HG03442 (cell line): ENCODE results near the gene DNAJC21.

ENCODE experiments used
- ATAC-seq: cut with Tn5 transposase; IDR thresholded peaks from one replicate; pipeline ENCODE4 v1.9.1; 2021; ENCODE audit warnings: mild to moderate bottlenecking, moderate library complexity; ENCODE audit not compliant: unreplicated experiment

Gene DNAJC21

DNA sequence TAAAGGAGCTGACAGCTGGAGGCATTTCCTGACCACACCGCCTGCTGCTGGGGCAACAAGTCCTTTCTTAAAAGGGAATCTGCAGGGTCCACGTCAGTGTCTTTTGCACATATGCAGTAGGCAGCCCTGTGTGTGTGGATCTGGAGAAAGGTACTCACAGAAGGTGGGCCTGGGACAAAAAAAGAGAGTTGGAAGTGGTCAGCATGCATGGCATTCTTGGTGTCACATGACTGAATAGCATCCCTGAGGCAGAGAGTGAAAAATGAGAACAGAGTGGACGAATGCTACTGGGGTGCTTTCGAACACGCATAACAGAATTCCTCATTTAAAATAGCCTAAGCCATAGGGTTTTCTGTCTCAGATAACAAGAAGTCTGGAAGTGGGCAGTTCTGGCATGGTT, 47.0 kb downstream of the DNAJC21 start:
- ATAC-seq: no peak

DNA sequence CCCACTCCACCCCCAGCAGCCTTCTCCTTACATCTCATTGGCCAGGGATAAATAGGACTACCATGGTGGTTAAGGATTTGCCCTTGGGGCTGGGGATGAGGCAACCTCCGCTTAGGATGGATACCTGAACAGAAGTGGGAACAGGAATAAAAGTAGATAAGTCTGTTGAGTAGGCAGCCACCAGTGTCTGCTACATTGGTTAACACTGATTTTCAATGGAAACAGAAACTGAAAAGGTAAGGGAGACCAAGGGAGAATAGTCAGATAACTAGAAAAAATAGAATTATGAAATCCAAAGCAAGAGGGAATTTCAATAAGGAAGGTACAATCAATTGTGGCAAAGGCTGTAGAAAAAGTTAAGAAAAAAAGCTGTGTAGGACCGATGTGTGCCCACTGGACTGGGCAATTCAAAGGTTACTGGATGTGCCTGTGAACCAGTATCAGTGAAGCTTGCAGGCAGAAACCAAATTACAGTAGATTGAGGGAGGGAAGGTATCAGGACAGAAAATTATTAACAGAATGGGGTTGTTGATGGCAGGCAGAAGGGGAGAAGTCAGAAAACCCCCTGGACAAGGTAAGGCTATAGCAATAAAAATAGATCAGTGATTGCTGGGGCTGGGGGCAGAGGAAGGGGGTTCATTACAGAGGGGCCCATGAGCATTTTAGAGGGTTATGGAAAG, 48.7 kb downstream of the DNAJC21 start:
- peak; percentile 77 for ATAC-seq

DNA sequence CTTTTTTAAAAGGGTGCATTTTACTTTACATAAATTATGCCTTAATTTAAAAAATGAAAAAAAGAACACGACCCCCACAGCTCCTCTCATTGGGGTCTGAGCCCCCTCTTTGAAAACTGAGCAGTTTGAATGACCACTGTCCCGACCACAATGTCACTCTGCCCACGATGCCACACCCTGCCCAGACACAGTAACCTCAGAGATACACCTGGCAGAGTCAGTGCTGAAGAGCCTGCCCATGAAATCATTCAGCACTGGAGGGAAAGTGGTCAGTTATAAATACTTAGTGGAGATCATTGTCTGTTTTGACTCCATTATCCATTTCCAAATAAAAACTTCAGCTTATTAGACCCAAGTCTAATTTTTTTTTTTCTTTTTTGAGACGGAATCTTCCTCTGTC, 49.3 kb downstream of the DNAJC21 start:
- no peak for ATAC-seq

DNA sequence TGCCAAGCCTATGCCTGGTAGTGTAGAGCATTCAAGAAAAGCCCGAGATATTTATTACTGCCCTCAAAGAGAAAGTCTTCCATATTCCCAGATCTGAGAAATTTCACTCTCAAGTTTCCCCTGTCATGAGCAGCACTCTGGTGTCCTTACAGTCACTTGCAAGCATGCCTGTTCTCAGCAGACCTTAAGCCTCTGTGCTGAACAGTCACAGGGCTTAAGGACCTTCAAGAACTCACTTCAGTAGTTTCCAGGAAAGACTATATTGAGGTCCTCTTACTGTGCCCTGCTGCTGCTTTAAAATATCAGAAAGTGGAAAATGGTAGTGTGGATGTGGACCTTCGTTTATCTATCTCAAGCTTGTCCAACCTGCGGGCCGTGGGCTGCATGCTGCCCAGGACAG, 53.5 kb downstream of the DNAJC21 start:
- ATAC-seq: no peak

DNA sequence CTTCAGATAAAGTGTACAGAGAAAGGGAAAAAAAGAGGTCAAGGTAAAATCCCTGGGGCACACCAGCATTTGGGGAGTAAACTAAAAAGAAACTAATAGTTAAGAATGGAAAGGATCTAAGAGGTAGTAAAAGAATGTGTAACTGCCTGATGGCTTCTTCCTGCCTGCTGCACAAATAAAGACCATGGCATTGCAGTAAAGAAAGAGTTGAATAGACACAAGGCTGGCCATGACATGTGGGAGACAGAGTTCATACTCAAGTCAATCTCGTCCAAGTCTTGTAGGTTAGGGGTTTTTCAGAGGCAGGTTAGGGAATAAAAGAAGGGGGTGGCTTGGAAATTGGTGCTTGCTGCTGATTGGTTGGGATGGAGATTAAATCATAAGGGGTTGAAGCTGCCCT, 57.6 kb downstream of the DNAJC21 start:
- ATAC-seq: no peak

DNA sequence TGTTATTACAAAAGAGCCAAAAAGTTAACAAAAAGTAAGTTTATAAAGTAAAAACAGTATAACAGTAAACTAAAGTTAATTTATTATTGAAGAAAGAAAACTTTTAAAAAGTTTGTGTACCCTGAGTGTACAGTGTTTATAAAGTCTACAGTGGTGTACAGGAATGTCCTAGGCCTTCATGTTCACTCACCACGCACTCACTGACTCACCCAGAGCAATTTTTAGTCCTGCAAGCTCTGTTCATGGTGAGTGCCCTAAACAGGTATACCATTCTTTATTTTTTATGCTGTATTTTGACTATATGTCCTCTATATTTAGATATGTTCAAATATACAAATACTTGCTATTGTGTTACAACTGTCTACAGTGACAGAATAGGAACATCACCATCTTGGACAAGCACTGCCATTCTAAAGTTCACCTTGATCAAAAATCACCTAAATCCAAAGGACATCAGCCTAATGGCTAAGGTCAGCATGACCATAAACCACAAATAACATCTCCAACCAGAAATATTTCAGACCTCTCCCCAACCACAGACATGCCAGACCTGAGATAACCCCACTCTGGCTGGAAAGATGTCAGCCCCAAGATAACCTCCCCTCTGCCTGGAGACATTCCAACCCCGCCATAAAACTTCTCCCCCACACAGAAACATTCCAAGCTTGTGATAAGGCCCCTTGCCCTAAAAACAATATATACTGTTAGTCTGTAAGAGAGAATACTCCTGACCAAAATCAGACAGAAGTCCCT, 62.3 kb downstream of the DNAJC21 start:
- no peak for ATAC-seq

DNA sequence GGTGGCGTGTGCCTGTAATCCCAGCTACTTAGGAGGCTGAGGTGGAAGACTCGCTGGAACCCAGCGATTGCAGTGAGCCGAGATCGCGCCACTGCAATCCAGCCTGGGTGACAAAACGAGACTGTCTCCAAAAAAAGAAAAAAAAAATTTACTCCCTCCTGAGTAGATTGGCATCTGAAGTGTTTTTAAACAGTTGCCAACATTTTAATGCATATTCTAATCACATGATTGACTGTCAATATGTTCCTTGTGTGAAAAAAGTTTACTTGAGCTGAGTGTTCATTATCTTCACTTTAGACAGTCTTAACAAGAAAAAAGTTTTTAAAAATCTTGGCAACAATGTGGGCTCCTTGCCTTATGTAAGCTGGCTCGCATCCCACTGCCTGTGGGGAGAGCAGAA, 64.6 kb downstream of the DNAJC21 start:
- no peak for ATAC-seq

DNA sequence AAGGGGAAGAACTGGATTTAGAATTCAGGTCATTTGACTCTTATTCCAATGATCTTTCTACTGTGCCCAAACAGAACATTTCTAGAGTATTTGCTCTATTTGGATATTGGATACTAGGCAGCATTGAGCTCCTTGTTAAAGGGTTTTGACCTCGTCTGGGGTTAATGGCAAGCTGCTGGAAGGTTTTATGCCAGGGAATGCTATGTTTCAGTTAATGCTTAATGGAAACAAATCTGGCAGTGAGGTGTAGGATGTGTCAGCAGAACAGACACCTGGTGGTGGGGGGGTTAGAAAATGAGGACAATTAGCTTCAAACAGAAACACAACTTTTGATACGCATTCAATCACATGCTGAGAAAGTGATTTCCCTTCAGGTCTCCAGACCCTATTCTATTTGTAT, 66.9 kb downstream of the DNAJC21 start:
- no peak for ATAC-seq

DNA sequence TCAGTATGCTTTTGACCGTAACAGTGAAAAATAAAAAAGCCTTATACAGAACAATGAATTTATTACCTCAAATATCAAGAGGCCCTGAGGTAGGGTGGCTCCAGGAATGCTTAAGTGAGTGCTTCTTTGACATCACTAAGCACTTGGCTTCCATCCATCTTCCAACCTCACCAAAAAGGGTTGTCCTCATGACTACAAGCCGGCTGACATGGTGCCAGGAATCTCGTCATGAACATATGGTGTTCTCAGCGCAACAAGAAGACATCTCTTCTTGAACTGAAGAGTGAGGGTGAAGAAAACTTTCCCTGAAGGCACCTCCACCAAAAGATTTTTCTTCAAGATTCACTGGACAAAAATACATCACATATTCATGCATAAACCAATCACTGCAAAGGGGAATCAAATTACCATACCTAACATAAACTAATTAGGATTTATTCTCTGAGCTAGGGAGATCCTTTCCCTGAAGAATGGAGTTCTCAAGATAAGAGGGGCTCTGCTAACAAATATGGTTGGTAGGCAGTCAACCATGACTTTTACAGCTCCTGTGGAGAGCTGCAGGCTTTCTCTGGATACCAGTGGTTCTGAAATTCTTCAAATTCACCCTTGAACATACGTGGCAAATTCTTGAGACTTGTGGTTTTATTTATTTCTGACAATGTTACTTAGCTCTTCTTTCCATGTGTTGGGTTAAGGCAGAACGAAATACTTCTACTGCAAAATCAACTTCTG, 68.9 kb downstream of the DNAJC21 start:
- ATAC-seq: no peak

DNA sequence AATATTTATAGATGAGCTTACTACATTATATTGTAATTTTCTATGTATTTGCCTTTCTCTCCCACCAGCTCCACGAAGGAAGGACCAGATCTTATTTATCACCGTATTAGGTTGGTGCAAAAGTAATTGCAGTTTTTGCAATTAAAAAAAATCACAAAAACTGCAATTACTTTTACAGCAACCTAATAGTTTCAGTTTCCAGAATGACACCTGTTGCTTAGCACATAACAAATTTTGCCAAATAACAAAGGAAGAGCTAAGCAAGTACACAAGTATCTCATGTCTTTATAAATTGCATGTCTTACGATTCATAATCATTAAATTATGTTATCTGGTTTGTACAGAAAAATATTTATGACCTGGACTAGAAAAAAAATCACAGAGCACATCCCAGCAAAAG, 72.5 kb downstream of the DNAJC21 start:
- no peak for ATAC-seq

DNA sequence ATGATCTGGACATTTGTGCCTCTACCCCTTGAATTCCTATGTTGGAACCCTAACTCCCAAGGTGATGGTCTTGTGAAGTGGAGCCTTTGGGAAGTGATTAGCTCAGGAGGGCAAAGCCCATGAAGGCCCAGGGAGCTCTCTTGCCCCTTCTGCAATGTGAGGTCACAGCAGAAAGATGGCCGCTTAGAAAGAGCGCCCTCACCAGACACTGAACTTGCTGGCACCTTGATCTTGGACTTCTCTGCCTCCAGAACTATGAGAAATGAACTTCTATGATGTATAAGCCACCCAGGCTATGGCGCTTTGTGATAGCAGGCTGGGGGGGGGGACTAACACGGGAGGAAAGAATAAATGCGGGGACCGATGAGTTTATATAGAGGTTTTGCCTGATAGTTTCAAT, 73.1 kb downstream of the DNAJC21 start:
- ATAC-seq: no peak

DNA sequence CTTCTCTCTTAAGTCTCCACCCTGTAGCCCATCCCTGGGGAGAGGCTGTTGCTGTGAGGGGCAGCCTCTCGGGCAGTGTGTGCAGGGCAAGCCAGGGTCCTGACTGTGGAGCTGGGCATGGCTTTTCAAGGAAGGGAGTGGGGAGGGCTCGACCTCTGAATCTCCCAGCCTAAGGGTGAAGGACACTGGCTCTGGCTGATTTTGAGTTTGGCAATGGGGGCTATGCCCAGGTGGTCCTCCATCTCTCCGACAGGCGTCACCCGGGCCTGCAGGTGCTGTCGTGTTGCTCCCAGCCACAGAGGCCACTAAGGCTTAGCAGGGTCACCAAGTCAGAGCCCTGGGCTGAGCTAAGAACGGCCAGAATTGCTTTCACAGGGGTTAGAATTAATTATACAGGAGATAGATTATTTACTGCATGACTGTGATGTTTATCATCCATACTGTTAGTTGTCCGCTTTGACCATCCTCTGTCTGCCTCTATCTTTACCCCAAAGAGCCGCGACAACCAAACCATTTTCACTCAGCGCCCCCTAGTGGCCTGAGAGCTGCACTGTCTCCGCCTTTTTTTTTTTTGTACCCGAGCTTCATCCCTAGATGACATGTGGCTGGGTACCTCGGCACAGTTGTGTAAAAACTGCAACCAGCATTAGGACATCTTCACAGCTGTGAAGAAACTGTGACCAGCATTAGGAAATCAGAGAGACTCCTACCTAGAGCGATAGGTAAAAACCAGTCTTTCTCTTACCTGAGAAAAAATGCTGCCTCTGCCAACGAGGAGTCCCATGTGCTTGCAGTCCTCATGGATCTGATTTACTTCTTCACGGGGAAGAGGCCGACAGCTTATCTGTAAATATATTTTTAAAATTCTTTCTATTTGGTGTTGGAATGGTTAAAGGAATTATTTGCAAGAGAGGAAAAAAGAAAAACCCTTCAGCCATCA, 73.9 kb downstream of the DNAJC21 start:
- peak; percentile 75 for ATAC-seq

DNA sequence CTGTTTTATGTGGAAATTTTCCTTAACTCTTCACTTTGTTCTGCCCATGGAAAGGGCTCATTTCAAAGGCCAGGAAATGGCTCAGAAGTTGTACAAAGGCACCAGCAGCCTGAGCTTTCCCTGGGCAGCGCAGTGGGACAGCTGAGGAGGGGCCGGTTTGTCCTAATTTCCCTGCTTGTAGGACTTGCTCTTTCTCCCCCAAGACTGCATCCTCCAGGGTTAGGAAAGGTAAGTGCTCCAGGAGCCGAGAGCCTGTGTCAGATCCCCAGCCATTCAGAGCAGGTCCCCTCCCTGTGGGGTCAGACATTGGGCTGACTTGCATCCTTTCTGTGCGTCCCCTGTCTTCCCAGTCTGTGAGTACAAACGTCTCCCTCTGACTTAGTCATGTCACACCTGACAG, 74.8 kb downstream of the DNAJC21 start:
- no peak for ATAC-seq

DNA sequence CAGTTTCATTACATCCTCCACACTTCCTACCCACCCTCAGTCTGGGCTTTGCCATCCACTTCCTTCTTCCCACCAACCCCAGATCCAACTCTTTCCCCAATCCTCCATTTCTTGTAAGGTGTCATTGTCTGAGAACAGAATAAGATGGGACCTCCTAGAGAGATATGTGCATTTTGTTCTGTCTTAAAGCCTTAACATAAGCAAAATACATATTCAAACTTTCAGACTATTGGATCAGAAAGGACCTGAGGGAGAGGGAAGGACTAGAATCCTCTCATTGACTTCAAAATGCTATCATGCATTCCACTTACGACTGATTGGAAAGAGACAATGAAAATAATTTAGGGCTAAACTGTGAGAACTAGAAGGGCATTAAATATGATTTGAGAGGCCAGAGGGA, 75.4 kb downstream of the DNAJC21 start:
- ATAC-seq: no peak
